Measurements from ENCODE around the gene PLEKHO1. TPM values are rescaled to one million over a fixed set of nuclear protein-coding genes. Genes with fewer than 3 reads are reported as not detected.
"Not testable (repeated sequence)": the region's sequence is repeated elsewhere in the genome, so short reads cannot be mapped to it uniquely, and the experiment has no call there.

PLEKHO1 gene
- total and polyA plus RNA-seq, 2 donors = 49.9 to 207 TPM

GRCh38 chr1:150135400-150135799, 14.3 kb upstream of the PLEKHO1 start:
- H3K27ac ChIP-seq (ENCODE audit: low read depth); H3K4me1 ChIP-seq (ENCODE audit: insufficient read depth); H3K36me3 ChIP-seq (ENCODE audit: insufficient read depth); DNase-seq (ENCODE audit: extremely low spot score); H3K4me3 ChIP-seq (ENCODE audit: low read depth, low read length): not testable (repeated sequence)
- 84% methylated on average over 6 of the region's 6 CpGs for WGBS

GRCh38 chr1:150138044-150138443, 11.7 kb upstream of the PLEKHO1 start:
- no peak overlapping the region for H3K27ac ChIP-seq (ENCODE audit: low read depth)
- 86% methylated on average over 5 of the region's 5 CpGs for WGBS
- H3K36me3 ChIP-seq (ENCODE audit: insufficient read depth) = no peaks in the 10 kb centered on the region
- no peak overlapping the region for H3K4me3 ChIP-seq (ENCODE audit: low read depth, low read length)
- H3K4me1 ChIP-seq (ENCODE audit: insufficient read depth) = no peaks in the 10 kb centered on the region
- no peak for DNase-seq (ENCODE audit: extremely low spot score)

DNA sequence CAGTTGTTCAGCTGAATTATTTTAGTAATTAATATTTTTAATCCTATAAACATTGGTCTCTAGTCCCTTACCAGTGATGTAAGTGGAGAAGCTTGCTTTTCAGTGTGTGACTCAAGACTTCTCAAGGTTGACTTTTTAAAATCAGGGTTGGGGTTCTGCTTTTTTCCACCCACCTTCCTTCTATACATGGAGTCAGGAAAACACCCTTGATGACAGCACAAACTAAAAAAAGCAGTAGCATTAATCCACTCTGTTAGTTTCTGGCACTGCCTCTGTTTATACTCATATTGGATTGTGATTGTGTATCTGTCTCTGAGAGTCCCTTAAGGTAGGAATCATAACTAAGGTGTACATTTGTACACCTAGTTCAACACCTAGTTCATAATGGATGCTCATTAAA, 8.3 kb upstream of the PLEKHO1 start:
- Histone ChIP-seq H3K4me3 (ENCODE audit: low read depth, low read length) (no peak overlapping the region), H3K27ac (ENCODE audit: low read depth) (no peak overlapping the region), H3K36me3 (ENCODE audit: insufficient read depth) (no peaks in the 10 kb centered on the region), H3K4me1 (ENCODE audit: insufficient read depth) (no peaks in the 10 kb centered on the region)
- DNase-seq (ENCODE audit: extremely low spot score) = no peak

DNA sequence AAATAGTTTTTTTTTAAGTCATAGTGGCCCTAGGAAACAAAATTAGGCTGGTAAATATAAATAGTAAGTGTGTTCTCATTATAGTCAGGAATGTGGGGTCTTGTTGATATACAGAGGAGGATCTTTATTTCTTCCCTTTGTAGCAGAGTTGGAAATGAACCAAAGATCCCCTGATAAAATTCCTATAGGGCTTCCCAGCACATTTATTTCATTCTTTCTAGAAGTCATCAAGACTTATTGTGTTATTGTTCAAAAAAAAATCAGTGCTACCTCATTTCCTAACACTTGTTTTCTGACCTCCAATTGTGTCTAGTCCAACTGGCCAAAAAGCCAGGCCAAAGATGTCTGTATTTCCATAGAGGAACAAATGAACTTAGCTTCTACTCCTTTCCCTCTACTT, 7.6 kb upstream of the PLEKHO1 start:
- no peak for DNase-seq (ENCODE audit: extremely low spot score)
- Histone ChIP-seq H3K4me3 (ENCODE audit: low read depth, low read length) (no peak overlapping the region), H3K27ac (ENCODE audit: low read depth) (no peak overlapping the region), H3K36me3 (ENCODE audit: insufficient read depth) (no peaks in the 10 kb centered on the region), H3K4me1 (ENCODE audit: insufficient read depth) (no peaks in the 10 kb centered on the region)

DNA sequence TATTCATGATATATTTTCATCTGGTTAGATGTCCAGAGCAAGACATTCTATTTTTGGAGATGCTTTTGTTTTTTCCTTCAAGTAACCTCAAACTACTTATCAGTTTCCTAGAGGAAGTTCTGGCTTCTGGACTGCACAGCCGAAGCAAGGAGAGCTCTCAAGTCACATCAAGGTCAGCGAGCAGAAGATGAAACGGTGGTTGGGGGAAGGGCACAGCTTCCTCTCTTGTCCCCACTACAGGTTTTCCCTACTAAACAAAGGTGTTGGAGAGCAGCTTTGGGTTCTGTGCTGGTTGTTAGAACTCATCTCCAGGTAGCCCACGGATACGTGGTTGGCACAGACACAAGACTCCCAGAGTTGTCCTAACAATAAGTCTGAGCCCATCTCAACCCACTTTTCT, 5.1 kb upstream of the PLEKHO1 start:
- Histone ChIP-seq H3K27ac (ENCODE audit: low read depth) (no peak overlapping the region), H3K4me1 (ENCODE audit: insufficient read depth) (no peaks in the 10 kb centered on the region), H3K36me3 (ENCODE audit: insufficient read depth) (no peaks in the 10 kb centered on the region), H3K4me3 (ENCODE audit: low read depth, low read length) (no peak overlapping the region)
- WGBS = 67% methylated on average over 5 of the region's 5 CpGs
- DNase-seq (ENCODE audit: extremely low spot score) = no peak

DNA sequence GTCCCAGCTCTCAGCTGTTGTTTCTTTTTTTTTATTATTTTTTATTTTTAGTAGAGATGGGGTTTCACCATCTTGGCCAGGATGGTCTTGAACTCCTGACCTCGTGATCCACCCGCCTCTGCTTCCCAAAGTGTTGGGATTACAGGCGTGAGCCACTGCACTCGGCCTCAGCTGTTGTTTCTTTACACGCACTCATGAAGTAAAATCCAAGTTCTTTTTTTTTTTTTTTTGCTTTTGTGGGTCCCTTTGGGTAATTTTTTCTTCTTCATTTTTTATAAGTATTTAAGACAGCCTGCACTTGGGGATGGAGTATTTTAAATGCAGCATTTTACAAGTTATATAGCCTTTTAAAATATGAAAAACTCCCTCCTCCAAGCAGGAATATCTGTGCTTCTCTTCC, 3.7 kb upstream of the PLEKHO1 start:
- H3K36me3 ChIP-seq (ENCODE audit: insufficient read depth); H3K4me3 ChIP-seq (ENCODE audit: low read depth, low read length); H3K27ac ChIP-seq (ENCODE audit: low read depth); DNase-seq (ENCODE audit: extremely low spot score); H3K4me1 ChIP-seq (ENCODE audit: insufficient read depth): not testable (repeated sequence)
- WGBS = 77% methylated on average over 5 of the region's 5 CpGs

DNA sequence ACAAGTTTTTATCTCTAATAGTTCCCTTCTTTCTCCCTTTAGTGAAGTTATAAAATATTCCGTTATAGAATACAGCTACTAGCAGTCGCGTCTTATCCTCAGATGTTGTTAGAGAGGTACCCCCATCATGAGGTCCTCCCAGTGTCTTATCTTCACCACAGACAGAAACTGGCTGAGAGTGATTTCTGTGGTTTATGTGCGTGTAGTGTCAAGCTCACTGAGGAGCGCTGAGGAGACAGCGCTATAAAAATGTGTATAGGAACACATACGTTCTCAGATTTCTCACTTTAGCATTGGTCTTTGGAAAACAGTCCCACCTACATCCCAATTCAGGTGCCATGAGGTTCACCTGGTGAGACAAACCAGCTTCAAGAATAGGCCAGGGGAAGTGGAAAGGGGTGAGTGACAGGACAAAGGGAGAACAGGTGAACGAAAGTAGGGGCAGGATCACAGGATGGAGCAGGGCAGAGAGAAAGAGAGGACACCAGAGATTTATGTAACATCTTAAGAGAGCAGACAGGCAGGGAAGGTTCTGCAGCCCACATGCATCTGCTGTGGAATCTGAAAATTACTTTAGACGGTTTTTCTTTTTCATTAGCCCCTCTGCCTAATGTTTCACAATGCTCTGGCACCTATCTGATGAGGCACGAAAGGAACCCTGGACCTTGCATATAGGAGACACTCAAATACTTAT, 2.7 kb upstream of the PLEKHO1 start:
- Histone ChIP-seq H3K27ac (ENCODE audit: low read depth) (no peak overlapping the region), H3K4me3 (ENCODE audit: low read depth, low read length) (no peak overlapping the region), H3K4me1 (ENCODE audit: insufficient read depth) (no peaks in the 10 kb centered on the region), H3K36me3 (ENCODE audit: insufficient read depth) (no peaks in the 10 kb centered on the region)
- 69% methylated on average over 10 of the region's 10 CpGs for WGBS
- no peak for DNase-seq (ENCODE audit: extremely low spot score)

DNA sequence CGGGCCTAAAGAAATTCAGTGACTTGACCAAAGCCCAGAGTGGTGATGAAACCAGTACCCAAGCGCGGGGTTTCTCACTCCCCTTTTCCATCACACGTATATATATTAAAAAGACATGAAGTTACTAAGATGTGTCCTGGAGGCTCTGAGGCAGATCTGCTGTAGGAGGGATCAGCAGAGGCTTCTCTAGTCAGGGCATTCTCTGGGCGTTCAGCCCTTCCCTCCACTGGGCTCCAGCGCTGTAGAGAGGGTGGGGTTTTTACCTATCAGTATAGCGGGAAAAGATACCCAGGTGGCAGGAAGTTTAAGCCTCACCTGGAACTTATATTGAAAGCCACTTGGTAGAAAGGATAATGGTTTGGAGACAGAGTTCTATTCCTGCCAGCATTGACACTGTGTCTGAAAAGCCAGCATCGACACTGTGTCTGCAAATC, 862 bp upstream of the PLEKHO1 start:
- 26% methylated on average over 8 of the region's 8 CpGs for WGBS
- Histone ChIP-seq H3K36me3 (ENCODE audit: insufficient read depth) (no peaks in the 10 kb centered on the region), H3K4me3 (ENCODE audit: low read depth, low read length) (peak overlapping the region; percentile 96), H3K27ac (ENCODE audit: low read depth) (peak overlapping the region; percentile 26), H3K4me1 (ENCODE audit: insufficient read depth) (no peaks in the 10 kb centered on the region)
- no peak for DNase-seq (ENCODE audit: extremely low spot score)

- Histone ChIP-seq H3K4me1 (ENCODE audit: insufficient read depth) (no peaks in the 10 kb centered on the region), H3K4me3 (ENCODE audit: low read depth, low read length) (peak overlapping the region; percentile 96), H3K36me3 (ENCODE audit: insufficient read depth) (no peaks in the 10 kb centered on the region), H3K27ac (ENCODE audit: low read depth) (peak overlapping the region; percentile 94)
- under 1% methylated on average over 114 of the region's 114 CpGs for WGBS
- DNase-seq (ENCODE audit: extremely low spot score) = no peak
Measured at GRCh38 chr1:150150133-150151021, 661 bp downstream of the PLEKHO1 start.

DNA sequence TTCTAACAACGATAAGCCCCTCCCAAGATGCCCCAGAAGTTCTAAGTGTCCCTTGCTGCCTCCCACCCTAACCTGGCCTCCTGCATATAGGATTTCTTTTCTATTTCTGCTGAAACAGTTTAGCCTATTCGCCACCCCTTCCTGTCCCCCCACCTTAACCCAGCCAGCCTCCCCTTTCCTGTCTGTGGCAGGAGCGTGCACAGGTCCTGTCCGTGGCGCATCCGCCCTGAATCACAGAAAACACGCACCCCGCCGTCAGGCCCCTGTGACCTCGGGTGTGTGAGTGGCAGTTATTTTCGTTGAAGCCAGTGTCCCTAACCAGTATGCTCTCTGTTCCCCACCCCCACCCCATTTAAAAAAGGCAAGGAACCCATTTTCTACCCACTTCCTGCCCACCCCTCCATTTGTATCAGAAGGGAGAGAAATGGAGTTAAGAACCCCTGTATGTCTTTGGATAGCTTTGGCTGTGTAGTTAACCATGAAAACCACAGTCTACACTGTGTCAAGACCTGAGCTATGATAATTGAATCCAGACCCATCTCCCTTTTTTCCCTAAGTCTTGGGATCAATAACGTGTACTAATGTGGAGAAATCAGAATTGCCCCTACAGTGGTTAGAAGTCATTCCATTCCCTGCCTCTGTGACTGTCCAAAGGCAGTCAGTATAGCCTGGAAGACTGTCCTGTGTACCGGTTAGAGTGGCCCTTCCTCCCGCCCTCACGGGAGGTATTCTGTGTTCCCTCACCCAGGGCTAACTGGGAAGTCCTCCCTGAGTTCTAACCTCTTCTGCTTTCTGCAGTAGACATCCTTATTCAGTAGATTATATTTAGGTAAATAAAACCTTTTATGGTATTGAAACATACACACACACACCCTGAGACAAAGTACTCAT, 1.8 kb downstream of the PLEKHO1 start:
- H3K4me1 ChIP-seq (ENCODE audit: insufficient read depth) = no peaks in the 10 kb centered on the region
- WGBS = 22% methylated on average over 15 of the region's 15 CpGs
- peak overlapping the region; percentile 60 for H3K27ac ChIP-seq (ENCODE audit: low read depth)
- H3K4me3 ChIP-seq (ENCODE audit: low read depth, low read length) = peak overlapping the region; percentile 96
- DNase-seq (ENCODE audit: extremely low spot score) = no peak
- no peaks in the 10 kb centered on the region for H3K36me3 ChIP-seq (ENCODE audit: insufficient read depth)

- H3K27ac ChIP-seq (ENCODE audit: low read depth) = no peak overlapping the region
- H3K4me1 ChIP-seq (ENCODE audit: insufficient read depth) = no peaks in the 10 kb centered on the region
Measured at GRCh38 chr1:150152182-150152536, 2.4 kb downstream of the PLEKHO1 start.

DNA sequence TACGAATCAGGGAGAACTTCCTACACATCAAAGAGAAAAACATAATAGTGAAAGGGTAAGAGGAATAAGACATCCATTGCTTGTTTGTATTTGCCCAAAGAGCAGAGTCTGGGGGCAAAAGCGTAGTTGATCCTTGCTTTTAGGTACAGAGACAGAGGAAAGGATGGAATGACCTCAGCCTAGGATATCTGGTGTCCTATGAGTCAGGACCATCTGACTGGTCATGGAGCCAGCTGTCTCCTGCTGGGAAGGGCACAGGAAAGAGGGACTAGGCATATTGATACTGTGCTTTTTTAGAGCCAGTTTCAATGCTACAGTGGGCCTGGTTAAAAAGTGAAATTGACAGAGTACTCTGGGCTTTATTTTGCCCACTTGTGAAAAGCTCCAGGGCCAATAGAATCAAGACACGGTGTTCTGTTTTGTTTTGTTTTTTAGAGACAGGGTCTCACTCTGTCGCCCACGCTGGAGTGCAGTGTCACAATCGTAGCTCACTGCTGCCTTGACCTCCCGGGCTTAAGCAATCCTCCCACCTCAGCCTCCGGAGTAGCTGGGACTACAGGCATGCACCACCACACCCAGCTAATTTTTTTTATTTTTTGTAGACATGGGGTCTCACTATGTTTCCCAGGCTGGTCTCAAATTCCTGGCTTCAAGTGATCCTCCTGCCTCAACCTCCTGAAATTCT, 3.2 kb downstream of the PLEKHO1 start:
- no peaks in the 10 kb centered on the region for H3K36me3 ChIP-seq (ENCODE audit: insufficient read depth)
- WGBS = 65% methylated on average over 8 of the region's 8 CpGs
- no peak overlapping the region for H3K4me3 ChIP-seq (ENCODE audit: low read depth, low read length)

More at GRCh38 chr1:150152182-150152536, 2.4 kb downstream of the PLEKHO1 start:
- no peaks in the 10 kb centered on the region for H3K36me3 ChIP-seq (ENCODE audit: insufficient read depth)
- no peak overlapping the region for H3K4me3 ChIP-seq (ENCODE audit: low read depth, low read length)
- WGBS = 41% methylated on average over 2 of the region's 2 CpGs
- DNase-seq (ENCODE audit: extremely low spot score) = no peak

DNA sequence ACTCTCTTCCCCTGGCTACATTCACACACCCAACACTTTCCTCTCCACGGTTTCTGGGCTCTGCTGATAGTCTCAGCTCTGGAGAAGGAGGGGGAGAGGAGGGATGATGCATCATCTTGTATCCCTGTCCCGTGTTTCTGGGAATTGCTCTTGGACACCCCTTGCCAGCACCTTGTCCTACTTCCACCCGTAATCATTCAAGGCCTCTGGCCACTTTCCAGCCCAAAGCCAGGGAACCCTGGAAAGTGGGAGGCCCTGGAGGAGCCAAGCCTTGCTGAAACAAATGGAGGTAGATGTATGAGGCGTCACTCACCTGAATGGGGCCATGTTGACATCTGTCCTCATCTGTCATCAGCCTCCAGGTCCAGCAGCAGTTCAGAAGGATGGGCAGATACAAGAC, 4.4 kb downstream of the PLEKHO1 start:
- Histone ChIP-seq H3K4me1 (ENCODE audit: insufficient read depth) (no peaks in the 10 kb centered on the region), H3K36me3 (ENCODE audit: insufficient read depth) (no peaks in the 10 kb centered on the region), H3K27ac (ENCODE audit: low read depth) (no peak overlapping the region), H3K4me3 (ENCODE audit: low read depth, low read length) (no peak overlapping the region)
- DNase-seq (ENCODE audit: extremely low spot score) = no peak
- WGBS = 45% methylated on average over 4 of the region's 4 CpGs

More for the DNA sequence above, 3.2 kb downstream of the PLEKHO1 start:
- Histone ChIP-seq H3K4me1 (ENCODE audit: insufficient read depth) (no peaks in the 10 kb centered on the region), H3K27ac (ENCODE audit: low read depth) (no peak overlapping the region)
- DNase-seq (ENCODE audit: extremely low spot score) = no peak
